ENCODE data around the gene GPR173.

Gene GPR173, protein sequence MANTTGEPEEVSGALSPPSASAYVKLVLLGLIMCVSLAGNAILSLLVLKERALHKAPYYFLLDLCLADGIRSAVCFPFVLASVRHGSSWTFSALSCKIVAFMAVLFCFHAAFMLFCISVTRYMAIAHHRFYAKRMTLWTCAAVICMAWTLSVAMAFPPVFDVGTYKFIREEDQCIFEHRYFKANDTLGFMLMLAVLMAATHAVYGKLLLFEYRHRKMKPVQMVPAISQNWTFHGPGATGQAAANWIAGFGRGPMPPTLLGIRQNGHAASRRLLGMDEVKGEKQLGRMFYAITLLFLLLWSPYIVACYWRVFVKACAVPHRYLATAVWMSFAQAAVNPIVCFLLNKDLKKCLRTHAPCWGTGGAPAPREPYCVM

DNA sequence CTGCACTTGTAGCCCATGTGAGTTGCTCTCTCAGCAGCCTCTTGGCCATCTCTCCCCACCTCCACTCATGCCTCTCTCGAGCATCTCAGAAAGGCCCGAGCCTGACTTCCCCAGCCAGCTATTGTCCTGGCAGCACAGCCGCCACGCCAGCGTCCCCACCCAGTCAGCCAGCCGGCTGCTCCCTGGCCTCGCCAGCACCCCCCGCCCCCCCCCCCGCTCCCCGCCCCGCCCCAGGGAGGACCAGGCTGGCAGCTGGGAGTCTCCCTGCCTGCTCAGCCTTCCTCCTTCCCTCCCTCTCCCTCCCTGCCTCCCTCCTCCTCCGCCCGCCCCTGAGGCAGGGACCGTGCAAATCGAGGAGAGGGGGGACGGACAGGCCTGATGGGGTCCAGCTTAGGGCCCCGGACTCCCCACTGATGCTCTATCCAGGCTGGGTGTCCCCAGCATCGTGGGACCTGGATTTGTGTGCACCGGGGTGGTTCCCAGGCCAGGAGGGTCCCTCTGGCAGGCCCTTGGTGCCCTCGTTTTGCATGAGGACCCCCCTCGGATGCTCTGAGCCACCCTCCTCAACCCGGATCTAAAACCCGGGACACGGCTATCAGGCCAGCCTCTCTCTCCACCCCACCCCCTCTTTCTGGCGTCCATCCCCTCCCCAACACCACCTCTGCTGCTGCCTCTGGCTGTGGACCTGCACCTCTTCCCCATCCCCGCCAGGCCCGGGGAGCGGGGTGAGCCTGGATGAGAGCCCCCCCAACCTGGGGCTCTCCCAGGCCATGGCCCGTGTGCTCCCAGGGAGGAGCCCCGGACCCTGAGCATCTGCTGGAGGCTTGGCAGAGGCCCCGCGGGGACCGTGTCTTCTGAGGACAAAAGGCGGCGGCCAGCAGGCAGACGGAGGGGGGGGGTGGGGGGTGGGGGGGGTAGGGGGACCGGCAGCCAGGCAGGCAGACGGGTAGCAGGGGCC lies at the start of gene GPR173:
TSS of gene GPR173 (plus strand) at position 621 of the 958 bp plus-strand sequence. CDS start 27,833 bp downstream, outside the sequence.
- DNase-seq = no peak

DNA sequence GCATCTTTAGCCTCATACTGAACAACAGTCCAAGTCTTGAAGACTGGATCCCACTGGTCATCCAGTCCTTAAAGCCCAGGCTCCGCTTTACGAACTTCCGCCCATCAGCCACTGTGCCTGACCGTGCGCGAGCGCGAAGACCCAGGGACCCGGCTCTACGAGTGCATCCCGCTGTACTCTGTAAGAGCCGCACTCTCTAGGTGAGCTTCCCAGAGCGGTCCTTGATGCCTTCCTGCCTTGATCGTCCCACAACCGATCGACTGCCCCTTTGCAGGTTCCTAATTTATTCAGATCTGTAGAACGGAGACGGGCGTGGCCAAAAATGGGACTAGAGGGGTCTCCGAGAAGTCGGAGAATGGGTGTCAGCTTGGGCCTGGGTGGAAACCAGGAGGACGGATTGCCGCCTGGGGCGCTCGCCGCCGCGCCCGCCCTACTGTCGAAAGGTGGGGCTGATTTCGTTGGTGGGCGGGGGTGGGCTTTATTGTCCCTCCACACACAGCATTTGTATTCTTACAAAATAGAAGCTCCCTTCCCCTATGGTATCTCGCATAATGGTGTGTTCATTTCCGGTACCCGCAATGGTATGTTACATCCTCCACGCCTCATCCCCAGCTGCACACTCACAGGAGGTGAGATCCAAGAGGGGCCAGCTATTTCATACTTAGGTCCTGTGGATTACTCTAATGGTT lies 48.0 kb upstream of the GPR173 start:
- DNase-seq = no peak

DNA sequence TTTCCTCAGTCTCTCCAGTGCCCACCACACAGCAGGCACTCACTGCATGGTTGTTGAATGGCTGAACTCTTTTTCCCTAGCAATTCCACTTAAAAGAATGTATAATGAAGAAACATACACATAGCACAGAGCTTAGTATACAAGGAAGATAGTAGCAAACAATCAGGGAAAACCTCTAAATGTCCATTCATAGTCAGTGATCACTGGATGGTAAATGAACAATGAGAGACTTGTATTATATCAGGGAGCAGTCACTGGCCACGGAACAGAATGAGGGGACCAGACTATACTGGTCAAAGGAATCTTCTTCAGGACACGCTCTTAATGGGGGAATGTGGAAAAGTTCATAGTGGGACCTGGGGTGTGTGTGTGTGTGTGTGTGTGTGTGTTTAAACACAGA lies 46.6 kb upstream of the GPR173 start:
- no peak for DNase-seq

DNA sequence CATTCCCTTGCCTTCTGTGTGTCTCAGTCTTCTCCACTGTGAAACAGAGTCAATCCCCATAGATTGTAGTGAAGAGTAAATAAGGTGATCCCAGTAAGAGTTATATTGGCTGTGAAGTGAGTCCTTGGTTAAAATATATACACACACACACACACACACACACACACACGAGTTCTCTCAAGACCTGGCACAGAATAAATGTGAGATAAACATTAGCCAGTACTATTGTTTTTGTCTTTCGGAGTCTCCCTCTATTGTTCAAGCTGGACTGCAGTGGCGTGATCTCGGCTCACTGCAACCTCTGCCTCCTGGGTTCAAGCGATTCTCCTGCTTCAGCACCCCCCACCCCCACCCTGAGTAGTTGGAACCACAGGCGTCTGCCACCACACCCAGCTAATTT lies 45.5 kb upstream of the GPR173 start:
- no peak for DNase-seq

DNA sequence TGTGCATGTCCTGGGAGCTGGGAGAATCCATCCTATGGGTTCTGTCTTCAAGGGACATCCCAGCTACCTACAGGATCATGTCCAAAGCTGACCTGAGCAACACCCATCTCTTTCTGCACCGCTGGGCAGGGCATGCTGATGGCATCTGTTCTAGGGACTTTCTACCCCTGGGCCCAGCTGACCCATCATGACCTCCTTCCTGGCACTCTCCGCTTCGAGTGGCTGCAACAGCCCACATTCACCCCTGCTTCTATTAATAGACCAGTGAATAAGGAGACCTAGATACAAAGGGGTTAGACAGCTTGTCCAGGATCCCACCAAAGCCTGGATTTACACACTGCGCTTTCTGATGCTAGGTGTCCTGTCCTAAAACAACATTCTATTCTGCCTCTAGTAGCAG lies 44.6 kb upstream of the GPR173 start:
- DNase-seq = no peak

DNA sequence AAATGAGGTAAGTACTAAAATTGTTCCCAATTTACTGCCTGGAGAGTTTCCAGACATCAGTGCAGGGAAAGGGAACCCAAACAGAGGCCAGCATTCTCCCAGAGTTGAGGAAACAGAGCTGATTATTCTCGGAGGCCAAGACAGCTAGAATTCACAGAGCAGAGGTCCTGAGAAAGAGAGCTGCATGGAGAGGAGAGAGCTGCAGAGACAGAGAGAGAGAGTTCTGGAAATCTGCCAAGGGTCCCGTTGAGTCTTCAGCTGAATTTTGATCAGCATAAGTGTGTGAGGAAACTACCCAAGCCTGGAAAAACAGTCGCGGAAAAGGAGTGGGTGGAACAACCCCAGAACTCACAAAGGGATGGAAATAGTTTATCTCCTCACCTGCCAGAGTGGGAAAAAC lies 43.8 kb upstream of the GPR173 start:
- peak; percentile 15 for DNase-seq

DNA sequence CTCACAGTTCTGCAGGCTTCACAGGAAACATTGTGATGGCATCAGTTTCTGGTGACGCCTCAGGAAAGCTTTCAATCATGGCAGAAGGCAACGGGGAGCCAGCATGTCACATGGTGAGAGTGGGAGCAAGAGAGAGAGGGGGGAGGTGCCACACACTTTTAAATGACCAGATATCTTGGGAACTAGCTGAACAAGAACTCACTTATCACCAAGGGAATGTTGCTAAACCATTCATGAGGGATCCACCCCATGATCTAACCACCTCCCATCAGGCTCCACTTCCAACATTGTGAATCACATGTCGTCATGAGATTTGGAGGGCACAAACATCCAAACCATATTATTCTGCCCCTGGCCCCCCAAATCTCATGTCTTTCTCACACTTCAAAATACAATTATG lies 43.3 kb upstream of the GPR173 start:
- no peak for DNase-seq

DNA sequence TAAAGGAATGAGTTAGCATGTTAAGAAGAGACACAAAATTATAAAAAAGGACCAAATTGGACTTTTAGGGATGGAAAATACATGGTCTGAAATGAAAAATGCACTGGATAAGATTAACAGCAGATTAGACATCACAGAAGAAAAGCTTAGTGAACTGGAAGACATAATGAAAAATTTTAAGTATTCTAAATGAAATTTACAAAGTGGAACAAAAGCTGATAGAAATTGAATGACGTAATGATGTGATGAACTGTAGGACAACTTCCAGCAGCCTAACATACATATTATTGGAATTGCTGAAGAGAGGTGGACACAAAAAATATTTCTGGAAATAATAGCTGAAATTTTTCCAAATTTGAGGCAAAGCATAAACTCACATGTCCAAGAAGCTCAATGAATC lies 39.6 kb upstream of the GPR173 start:
- DNase-seq = no peak

DNA sequence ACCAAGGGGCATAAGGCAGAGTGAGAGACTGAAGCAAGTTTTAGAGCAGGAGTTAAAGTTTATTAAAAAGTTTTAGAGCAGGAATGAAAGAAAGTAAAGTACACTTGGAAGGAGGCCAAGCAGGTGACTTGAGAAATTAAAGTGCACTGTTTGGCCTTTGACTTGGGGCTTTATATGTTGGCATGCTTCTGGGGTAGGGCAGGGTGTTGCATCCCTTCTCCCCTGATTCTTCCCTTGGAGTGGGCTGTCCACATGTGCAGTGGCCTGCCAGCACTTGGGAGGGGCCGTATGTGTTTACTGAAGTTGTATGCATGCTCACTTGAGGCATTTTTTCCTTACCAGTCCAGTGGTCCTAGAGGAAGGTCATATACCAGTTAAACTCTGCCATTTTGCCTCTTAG lies 35.3 kb upstream of the GPR173 start:
- DNase-seq = no peak

DNA sequence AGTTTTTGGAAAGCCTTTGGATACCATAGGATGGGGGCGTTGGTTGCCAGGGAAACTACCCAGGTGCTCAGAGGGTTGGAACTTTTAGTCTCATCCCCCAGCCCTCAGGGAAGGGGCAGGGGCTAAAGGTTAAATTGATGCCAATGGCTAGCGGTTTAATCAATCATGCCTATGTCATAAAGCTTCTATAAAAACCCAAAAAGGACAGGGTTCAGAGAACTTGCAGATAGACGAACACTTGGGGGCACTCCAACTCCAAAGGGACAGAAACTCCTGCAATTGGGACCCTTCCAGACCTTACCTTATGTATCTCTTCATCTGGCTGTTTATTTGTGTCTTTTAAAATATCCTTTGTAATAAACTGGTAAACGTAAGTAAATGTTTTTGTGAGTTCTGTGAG lies 30.0 kb upstream of the GPR173 start:
- peak; percentile 31 for DNase-seq

DNA sequence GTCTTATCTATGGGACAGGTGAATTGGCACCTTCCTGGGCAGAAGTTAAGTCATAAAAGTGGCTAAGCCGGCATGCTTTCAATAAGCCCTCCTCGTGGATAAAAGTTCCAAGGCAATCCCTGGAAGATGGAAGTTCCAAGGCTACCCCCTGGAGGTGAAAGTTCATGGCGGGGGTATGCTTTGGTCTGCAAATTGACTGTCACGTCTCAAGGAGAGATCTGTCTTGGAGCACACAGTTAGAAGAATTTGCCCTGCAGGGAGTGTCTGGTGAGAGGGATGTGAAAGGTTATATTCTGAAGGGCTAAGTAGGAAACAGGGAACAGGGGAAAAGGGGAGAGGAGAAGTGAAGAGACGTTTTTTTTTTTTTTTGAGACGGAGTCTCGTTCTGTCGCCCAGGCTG lies 26.2 kb upstream of the GPR173 start:
- no peak for DNase-seq

DNA sequence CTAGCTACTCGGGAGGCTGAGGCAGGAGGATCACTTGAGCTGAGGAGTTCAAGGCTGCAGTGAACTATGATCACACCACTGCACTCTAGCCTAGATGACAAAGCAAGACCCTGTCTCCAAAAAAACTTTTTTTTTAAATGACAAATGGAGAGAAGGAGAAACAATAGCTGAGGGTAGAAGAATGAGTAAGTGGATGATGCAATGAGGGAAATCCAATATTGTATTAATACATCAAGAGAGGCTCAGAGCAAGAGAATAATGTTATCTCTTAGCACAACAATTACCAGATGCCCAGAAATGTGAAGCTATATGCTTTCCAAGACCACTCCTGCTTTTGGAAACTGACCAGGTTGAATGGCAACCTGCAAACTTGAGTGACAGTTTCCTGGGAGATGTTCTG lies 19.9 kb upstream of the GPR173 start:
- no peak for DNase-seq

DNA sequence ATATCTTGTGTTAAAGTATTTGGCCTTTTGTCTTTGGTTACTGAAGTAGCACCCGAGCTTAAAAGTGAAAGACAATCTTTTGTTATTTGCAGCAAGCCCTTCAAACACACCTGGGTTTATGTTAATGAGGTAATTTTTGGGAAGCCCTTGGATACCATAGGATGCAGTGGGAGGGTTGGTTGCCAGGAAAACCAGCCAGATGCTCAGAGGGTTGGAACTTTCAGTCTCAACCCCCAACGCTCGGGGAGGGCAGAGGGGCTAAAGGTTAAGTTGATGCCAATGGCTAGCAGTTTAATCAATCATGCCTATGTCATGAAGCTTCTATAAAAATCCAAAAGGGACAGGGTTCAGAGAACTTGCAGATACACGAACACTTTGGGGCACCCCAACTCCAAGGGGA lies 17.2 kb upstream of the GPR173 start:
- no peak for DNase-seq

DNA sequence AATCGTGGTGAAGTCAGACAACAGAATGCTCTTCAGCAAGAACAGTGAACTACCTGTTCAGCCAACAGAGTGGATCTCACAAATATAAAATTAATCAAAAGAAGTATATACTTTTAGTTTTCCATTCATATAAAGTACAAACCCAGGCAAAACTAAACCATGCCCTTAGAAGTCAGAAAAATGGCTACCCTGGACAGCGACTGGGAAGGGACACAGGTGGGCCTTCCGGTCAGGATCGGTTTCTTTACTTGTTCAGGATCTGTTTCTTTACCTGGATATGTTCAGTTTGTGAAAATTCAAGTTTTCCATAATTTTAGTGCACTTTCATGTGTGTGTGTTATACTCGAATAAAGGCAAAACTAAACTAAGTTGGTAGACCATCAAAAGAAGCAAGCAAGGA lies 12.4 kb upstream of the GPR173 start:
- DNase-seq = no peak

DNA sequence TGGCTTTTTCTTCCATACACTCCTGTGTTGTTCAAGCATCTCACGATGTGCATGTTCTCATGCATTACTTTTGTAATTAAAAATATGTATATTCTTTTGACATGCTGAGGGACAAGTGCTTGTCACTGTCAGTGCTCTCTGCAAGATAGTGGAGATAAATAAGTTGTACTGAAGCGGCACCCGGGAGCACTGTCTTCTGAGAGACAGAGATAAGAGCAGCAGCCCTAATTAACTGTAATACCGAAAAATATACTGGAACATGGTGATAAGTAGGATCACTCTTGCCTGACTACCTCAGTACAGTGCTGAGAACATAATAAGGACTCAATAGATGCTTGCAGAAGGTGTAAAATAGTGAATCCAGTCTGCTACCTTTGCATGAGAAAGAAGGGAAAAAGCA lies 9.4 kb upstream of the GPR173 start:
- peak; percentile 82 for DNase-seq

DNA sequence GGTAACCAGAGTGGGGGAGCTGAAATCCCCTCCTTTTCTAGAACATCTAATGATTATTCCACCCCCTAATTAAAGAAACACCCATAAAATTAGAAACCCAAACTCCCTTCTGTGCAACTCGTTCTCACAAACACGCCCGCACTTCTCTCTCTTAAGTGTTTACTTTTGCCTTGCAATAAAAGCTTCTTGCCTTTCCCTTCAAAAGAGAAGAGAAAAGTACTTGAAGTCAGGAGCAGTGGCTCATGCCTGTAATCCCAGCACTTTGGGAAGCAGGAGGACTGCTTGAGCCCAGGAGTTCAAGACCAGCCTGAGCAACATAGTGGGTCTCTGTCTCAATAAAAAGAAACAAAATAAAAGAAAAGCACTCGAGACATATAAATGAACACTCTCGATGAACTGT lies 3.6 kb upstream of the GPR173 start:
- no peak for DNase-seq

DNA sequence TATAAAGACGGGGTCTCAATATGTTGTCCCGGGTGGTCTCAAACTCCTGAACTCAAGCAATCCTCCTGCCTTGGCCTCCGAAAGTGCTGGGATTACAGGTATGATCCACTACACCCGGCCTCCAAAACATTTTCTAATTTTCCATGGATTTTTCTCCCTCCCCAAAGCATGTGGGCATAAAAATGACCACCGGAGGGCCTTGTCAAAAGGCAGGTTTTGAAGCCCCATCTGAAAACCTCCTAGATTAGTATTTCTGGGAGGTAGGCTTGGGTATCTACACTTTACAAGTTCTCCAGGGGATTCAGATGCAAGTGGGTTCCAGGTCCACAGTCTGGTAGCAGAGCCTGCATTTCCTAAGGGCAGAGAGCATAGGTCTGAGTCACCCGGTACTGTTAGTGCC lies 1.4 kb upstream of the GPR173 start:
- peak; percentile 18 for DNase-seq

DNA sequence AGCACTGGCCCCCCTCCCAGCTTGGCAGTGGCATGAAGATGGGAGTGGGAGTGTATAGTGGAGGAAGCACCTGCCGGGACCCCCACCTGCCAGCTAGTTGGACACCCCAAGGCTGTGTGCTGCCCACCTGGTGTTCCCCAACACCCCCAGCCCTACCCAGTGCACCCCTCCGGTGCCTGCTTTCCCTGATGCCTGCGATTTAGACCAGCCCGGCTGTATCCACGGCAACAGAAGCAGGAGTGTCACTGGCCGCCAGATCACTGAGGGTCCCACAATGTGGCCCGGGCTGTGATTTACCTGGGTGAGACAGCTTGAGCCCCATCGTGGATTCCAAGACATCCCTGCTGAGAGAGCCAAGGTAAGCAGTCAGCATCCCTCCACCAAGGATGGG lies 533 bp downstream of the GPR173 start:
- no peak for DNase-seq

DNA sequence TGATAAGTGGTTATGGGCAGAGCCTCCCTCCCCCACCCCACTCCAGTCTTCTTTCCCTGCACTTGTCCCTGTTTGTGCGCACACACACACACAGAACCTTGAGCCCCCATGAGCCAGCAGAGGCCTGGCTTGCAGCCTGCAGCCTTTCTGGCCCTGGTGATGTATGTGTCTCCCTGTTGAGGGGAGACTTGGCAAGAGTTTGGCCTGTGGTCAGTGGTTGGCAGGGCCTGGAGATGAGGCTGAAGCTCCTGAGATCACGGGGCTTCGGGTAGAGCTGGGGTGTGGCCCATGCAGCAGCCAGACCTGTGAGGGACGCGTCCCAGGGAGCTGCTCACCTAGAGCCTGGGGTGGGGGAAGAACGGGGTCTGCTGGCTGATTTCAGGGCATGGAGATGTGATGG lies 2.3 kb downstream of the GPR173 start:
- no peak for DNase-seq

DNA sequence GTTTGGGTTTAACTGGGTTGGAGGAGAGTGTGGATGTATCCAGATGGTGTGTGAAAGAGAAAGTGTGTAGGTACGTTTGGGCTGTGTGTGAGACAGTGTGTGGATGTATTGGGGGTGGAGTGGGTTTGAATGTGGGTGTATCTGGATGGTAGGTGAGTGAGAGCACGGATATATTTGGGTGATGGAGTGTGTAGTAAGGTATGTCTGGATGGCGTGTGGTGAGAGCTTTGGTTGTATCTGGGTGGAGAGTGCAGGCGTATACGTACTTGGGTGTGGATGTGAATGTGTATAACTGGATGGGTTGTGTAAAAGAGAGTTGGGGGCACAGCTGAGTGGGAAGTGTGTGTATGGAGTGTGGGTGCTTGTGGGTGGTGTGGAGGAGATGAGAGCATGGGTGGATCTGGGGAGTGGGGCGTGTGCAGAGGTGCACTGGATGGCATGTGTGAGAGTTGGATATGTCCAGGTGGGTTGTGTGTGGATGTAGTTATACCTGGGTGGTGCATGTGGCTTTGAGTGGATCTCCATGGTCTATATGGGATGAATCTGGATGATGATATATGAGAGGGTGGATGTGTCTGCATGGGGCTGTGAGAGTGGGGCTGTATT lies 6.8 kb downstream of the GPR173 start:
- no peak for DNase-seq

DNA sequence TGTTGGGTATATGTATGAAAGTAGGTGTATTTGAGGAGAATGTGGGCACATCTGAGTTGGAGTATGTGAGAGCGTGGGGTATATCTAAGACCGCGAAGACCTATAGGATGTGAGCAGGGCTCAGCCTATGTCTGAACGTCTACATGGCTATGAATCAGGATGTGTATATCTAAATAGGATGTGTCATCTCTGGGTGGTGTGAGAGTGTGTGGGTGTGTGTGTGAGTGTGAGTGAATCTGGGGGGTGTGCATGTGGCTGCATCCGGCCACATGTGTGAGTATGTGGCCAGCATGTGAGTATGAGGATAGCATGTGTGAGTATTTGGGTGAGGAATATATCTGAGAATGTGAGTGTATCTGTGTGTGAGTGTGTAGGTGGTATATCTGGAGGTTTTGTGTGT lies 7.7 kb downstream of the GPR173 start:
- no peak for DNase-seq

DNA sequence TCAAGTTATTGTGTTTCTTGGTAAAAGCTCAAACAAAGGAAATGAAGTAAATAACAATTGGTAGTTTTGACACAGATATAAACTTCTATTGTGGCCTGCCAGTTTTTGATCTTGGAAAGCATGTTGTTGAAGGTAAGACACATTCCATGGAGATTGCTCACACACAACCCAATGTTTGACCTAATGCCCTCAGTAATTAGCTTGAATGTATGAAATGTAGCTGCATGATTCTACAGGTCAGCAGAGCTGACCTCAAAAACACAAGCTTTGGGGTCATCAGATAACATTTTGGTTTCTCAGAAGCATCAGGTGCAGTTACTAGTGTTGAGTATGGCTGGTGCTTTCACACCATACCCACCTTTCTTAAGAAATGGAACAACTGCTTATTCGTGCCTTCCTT lies 16.5 kb downstream of the GPR173 start:
- no peak for DNase-seq

DNA sequence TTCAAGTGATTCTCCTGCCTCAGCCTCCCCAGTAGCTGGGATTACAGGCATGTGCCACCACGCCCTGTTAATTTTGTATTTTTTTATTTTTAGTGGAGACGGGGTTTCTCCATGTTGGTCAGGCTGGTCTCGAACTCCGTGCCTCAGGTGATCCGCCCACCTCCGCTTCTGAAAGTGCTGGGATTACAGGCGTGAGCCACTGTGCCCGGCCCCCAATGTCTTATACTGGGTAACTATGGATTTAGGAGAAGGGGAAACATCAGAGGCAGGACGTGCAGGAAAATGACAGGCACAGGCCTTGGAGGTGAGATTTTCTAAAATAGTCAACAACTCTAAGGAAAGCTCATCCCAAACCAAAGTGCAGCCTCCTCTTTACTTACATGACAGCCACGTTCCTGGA lies 22.5 kb downstream of the GPR173 start:
- DNase-seq = no peak
